Neural progenitor cell (in vitro differentiated cells): ENCODE measurements around the gene THAP4. TPM values are rescaled to one million over a fixed set of nuclear protein-coding genes. Genes with fewer than 3 reads are reported as not detected.
"Not testable (repeated sequence)": the region's sequence is repeated elsewhere in the genome, so short reads cannot be mapped to it uniquely, and the experiment has no call there.

ENCODE experiments used
- DNase-seq: peaks from one replicate; pipeline ENCODE4 v3.0.0-alpha.2; 2016; ENCODE audit warnings: low spot score
- H2AFZ ChIP-seq: fragments of 200-600 bp; sonication (generic); replicated peaks from 2 replicates; pipeline ENCODE4 v1.6.1; 2016; ENCODE audit warnings: antibody characterized with exemption
- H3F3A ChIP-seq: fragments of 200-600 bp; sonication (generic); 2 replicates; pipeline ENCODE4 v1.6.1; 2016; ENCODE audit warnings: antibody characterized with exemption, low read depth
- H3K27ac ChIP-seq: fragments of 200-600 bp; sonication (generic); 2 replicates; pipeline ENCODE4 v1.5.1; 2016; ENCODE audit warnings: mild to moderate bottlenecking
- H3K27me3 ChIP-seq: fragments of 200-600 bp; sonication (generic); 2 replicates; pipeline ENCODE4 v1.6.1; 2016; ENCODE audit warnings: mild to moderate bottlenecking, moderate library complexity
- H3K36me3 ChIP-seq: fragments of 200-600 bp; sonication (generic); 2 replicates; pipeline ENCODE4 v1.5.1; 2016
- H3K4me1 ChIP-seq: fragments of 200-600 bp; sonication (generic); 2 replicates; pipeline ENCODE4 v1.6.1; 2016; ENCODE audit warnings: mixed run types
- H3K4me2 ChIP-seq: fragments of 200-600 bp; sonication (generic); 2 replicates; pipeline ENCODE4 v1.6.1; 2016
- H3K4me3 ChIP-seq: fragments of 200-600 bp; sonication (generic); 2 replicates; pipeline ENCODE4 v1.5.1; 2016
- H3K79me2 ChIP-seq: fragments of 200-600 bp; sonication (generic); 2 replicates; pipeline ENCODE4 v1.6.1; 2016; ENCODE audit warnings: low read depth
- H3K9ac ChIP-seq: fragments of 200-600 bp; sonication (generic); 2 replicates; pipeline ENCODE4 v1.6.1; 2016
- H3K9me3 ChIP-seq: fragments of 200-600 bp; sonication (generic); 2 replicates; pipeline ENCODE4 v1.5.1; 2016; ENCODE audit warnings: low read depth
- H4K20me1 ChIP-seq: fragments of 200-600 bp; sonication (generic); 2 replicates; pipeline ENCODE4 v1.6.1; 2016; ENCODE audit warnings: low read depth
- H3K27ac Mint-ChIP-seq: 3 replicates; pipeline ENCODE4 v1.8.0; 2021; ENCODE audit warnings: mixed read lengths
- H3K27me3 Mint-ChIP-seq: 2 replicates; pipeline ENCODE4 v1.8.0; 2022; ENCODE audit warnings: low read depth, mild to moderate bottlenecking, inconsistent platforms, moderate library complexity, mixed read lengths; ENCODE audit not compliant: insufficient read depth
- H3K36me3 Mint-ChIP-seq: 3 replicates; pipeline ENCODE4 v1.8.0; 2021; ENCODE audit warnings: mixed read lengths
- H3K4me1 Mint-ChIP-seq: 3 replicates; pipeline ENCODE4 v1.8.0; 2021; ENCODE audit warnings: mixed read lengths
- H3K4me3 Mint-ChIP-seq: 3 replicates; pipeline ENCODE4 v1.8.0; 2021; ENCODE audit warnings: mild to moderate bottlenecking, moderate library complexity, mixed read lengths
- H3K9me3 Mint-ChIP-seq: 3 replicates; pipeline ENCODE4 v1.8.0; 2020; ENCODE audit warnings: mixed read lengths
- EZH2 ChIP-seq: fragments of 200-600 bp; sonication (generic); IDR thresholded peaks from 2 replicates; pipeline ENCODE4 v1.6.1; 2017; ENCODE audit warnings: antibody characterized with exemption, mild to moderate bottlenecking, moderate library complexity
- EZH2phosphoT487 ChIP-seq: fragments of 200-600 bp; sonication (generic); IDR thresholded peaks from 2 replicates; pipeline ENCODE4 v1.6.1; 2017; ENCODE audit warnings: antibody characterized with exemption
- total RNA-seq: library from RNA; depleted of rRNA; stranded (reverse); fragments of >200 nt; gene quantifications from 2 replicates; pipeline ENCODE4 v1.2.3, GENCODE V29; 2015; ENCODE audit warnings: low replicate concordance
- TF ChIP-seq, protein P1 (sequence below): fragments of 200-600 bp; sonication (generic); IDR thresholded peaks from 2 replicates; pipeline ENCODE4 v1.5.1; 2017; ENCODE audit warnings: antibody characterized with exemption, mild to moderate bottlenecking

Gene THAP4
- total RNA-seq, 1 donor from 2014 or later = 25.6 TPM

DNA sequence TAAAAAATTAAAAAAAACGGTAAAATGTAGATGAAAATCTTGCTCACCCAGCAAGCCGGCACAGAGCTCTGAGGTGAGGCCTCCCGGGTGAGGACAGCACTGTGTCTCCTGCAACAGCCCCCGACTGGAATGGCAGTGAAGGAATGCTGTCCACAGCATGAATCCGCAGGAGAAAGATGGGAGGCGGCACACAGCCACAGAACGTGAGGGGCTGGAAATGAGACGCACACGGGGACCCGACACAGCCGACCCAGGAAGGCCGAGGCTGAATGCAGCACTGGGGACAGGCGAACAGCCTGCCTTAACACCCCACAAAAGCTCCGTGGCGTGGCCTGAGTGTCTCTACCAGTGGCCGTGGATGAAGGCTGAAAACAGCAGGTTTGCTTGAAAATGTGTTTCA lies 43.7 kb downstream of the THAP4 start:
- Histone ChIP-seq H3K4me2 (no peak overlapping the region), H3K4me1 (no peaks in the 10 kb centered on the region), H3K27me3 (no peaks in the 10 kb centered on the region), H3K27ac (no peak overlapping the region), H2AFZ (no peak overlapping the region), H3F3A (no peaks in the 10 kb centered on the region), H3K4me3 (no peak overlapping the region), H3K79me2 (no peaks in the 10 kb centered on the region), H4K20me1 (peaks cover 4% of the 10 kb centered on the region), H3K9me3 (peaks cover 5% of the 10 kb centered on the region), H3K36me3 (peaks cover 3% of the 10 kb centered on the region), H3K9ac (no peak overlapping the region)
- TF ChIP-seq EZH2 = no peak
- TF ChIP-seq, protein P1, sequence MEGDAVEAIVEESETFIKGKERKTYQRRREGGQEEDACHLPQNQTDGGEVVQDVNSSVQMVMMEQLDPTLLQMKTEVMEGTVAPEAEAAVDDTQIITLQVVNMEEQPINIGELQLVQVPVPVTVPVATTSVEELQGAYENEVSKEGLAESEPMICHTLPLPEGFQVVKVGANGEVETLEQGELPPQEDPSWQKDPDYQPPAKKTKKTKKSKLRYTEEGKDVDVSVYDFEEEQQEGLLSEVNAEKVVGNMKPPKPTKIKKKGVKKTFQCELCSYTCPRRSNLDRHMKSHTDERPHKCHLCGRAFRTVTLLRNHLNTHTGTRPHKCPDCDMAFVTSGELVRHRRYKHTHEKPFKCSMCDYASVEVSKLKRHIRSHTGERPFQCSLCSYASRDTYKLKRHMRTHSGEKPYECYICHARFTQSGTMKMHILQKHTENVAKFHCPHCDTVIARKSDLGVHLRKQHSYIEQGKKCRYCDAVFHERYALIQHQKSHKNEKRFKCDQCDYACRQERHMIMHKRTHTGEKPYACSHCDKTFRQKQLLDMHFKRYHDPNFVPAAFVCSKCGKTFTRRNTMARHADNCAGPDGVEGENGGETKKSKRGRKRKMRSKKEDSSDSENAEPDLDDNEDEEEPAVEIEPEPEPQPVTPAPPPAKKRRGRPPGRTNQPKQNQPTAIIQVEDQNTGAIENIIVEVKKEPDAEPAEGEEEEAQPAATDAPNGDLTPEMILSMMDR = no peak
- no peak for TF ChIP-seq EZH2phosphoT487
- H3K27me3 Mint-ChIP-seq = peaks cover 5% of the 10 kb centered on the region
- peaks cover 12% of the 10 kb centered on the region for H3K36me3 Mint-ChIP-seq
- H3K27ac Mint-ChIP-seq = no peak overlapping the region
- no peaks in the 10 kb centered on the region for H3K4me1 Mint-ChIP-seq
- peaks cover 9% of the 10 kb centered on the region for H3K9me3 Mint-ChIP-seq
- no peak overlapping the region for H3K4me3 Mint-ChIP-seq
- DNase-seq = no peak

DNA sequence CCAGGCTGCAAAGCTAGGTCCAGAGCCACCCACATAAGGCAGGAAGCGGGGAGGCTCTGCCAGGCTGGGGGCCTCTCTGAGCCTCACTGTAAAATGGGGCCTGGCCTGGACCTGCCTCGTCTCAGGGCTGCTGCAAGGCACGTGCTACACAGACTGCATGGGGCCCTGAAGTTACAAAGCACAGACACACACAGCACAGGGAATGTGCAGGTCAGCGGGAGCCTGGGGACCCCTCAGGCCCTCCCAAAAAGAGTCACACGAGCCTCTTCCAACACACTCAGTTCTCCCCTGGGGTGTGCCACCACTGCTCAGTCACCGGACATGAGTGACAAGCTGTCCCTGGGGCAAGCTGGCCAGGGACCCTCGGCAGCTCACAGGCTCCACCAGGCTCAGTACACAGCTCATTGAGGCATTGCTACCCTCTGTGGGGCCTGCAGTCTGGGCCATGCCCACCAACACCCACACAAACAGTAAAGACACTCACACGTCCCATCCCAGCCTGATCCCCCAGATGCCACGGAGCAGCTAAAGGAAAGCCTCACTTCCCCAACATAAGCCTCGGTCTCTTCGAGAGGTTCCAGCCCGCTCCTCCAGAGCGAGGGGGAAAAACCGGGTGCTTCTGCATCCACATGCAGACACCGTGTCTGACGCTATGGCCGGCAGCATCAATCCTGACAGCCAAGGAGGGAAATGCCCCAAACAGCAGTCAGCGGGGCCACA lies 44.7 kb downstream of the THAP4 start:
- Histone ChIP-seq H3K27ac (no peak overlapping the region), H3K9me3 (peaks cover 15% of the 10 kb centered on the region), H3K79me2 (no peaks in the 10 kb centered on the region), H4K20me1 (peaks cover 4% of the 10 kb centered on the region), H2AFZ (no peak overlapping the region), H3F3A (no peaks in the 10 kb centered on the region), H3K4me1 (no peaks in the 10 kb centered on the region), H3K27me3 (no peaks in the 10 kb centered on the region), H3K36me3 (peaks cover 8% of the 10 kb centered on the region), H3K4me2 (no peak overlapping the region), H3K4me3 (no peak overlapping the region), H3K9ac (no peak overlapping the region)
- no peak for DNase-seq
- Mint-ChIP-seq H3K27ac (peak overlapping the region; percentile 63), H3K27me3 (peaks cover 5% of the 10 kb centered on the region), H3K9me3 (peaks cover 17% of the 10 kb centered on the region), H3K4me1 (no peaks in the 10 kb centered on the region), H3K4me3 (no peak overlapping the region), H3K36me3 (peaks cover 12% of the 10 kb centered on the region)
- TF ChIP-seq EZH2phosphoT487 (no peak), EZH2 (no peak)
- TF ChIP-seq, protein P1 = no peak

DNA sequence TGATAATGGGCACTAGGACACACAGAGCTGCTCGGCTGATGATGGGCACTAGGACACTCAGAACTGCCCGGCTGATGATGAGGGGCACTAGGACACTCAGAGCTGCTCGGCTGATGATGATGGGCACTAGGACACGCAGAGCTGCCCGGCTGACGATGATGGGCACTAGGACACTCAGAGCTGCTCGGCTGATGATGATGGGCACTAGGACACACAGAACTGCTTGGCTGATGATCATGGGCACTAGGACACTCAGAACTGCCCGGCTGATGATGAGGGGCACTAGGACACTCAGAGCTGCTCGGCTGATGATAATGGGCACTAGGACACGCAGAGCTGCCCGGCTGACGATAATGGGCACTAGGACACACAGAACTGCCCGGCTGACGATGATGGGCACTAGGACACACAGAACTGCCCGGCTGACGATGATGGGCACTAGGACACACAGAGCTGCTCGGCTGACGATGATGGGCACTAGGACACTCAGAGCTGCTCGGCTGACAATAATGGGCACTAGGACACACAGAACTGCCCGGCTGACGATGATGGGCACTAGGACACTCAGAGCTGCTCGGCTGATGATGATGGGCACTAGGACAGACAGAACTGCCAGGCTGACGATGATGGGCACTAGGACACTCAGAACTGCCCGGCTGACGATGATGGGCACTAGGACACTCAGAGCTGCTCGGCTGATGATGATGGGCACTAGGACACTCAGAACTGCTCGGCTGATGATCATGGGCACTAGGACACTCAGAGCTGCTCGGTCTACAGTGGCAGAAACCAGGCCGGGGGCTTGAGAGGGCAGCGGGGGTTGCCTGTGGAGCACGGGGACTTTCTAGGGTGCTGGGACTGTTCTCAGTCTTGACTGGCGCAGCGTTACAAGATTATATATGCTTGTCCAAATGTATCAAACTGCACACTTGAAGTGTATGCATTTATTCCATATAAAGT lies 46.2 kb downstream of the THAP4 start:
- not testable (repeated sequence) for H2AFZ ChIP-seq, H3K27ac Mint-ChIP-seq, H3K27ac ChIP-seq, H4K20me1 ChIP-seq, H3K4me3 ChIP-seq, H3K27me3 ChIP-seq, H3K9ac ChIP-seq, H3K4me3 Mint-ChIP-seq, H3K4me2 ChIP-seq, H3K4me1 ChIP-seq, H3K27me3 Mint-ChIP-seq, H3K79me2 ChIP-seq, DNase-seq, H3K4me1 Mint-ChIP-seq, H3F3A ChIP-seq
- Mint-ChIP-seq H3K9me3 (peaks cover 29% of the 10 kb centered on the region), H3K36me3 (peaks cover 22% of the 10 kb centered on the region)
- Histone ChIP-seq H3K9me3 (peaks cover 27% of the 10 kb centered on the region), H3K36me3 (peaks cover 20% of the 10 kb centered on the region)

DNA sequence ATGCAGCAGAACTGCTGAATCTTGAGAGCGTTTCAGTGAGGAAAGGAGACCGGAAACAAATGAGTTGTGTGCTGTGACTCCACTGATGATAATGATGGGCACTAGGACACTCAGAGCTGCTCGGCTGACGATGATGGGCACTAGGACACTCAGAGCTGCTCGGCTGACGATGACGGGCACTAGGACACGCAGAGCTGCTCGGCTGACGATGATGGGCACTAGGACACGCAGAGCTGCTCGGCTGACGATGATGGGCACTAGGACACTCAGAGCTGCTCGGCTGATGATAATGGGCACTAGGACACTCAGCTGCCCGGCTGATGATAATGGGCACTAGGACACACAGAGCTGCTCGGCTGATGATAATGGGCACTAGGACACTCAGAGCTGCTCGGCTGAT lies 47.1 kb downstream of the THAP4 start:
- not testable (repeated sequence) for H3K4me3 Mint-ChIP-seq, H3F3A ChIP-seq, H2AFZ ChIP-seq, H4K20me1 ChIP-seq, H3K4me3 ChIP-seq, H3K27ac Mint-ChIP-seq, DNase-seq, H3K27me3 ChIP-seq, H3K27ac ChIP-seq, H3K9ac ChIP-seq, H3K4me1 ChIP-seq, H3K27me3 Mint-ChIP-seq, H3K4me1 Mint-ChIP-seq, H3K79me2 ChIP-seq, H3K4me2 ChIP-seq
- peaks cover 37% of the 10 kb centered on the region for H3K9me3 Mint-ChIP-seq
- H3K36me3 Mint-ChIP-seq = peaks cover 30% of the 10 kb centered on the region
- Histone ChIP-seq H3K9me3 (peaks cover 27% of the 10 kb centered on the region), H3K36me3 (peaks cover 20% of the 10 kb centered on the region)
